Thyroid gland (tissue), 4 donors: ENCODE measurements around the gene LGALS1.

Source experiments
- CTCF ChIP-seq, 6 experiments: fragments of 200-600 bp in 3 of 6; fragments of 450-650 bp in 3 of 6; sonication (generic) in 3 of 6; IDR thresholded peaks; one replicate each; pipeline ENCODE4 v1.5.1; 2016 to 2019; ENCODE audit warnings: antibody characterized with exemption in 6 of 6, mild to moderate bottlenecking in 2 of 6, inconsistent platforms in 1 of 6, moderate library complexity in 1 of 6
- POLR2A ChIP-seq, 2 donors: fragments of 450-650 bp; IDR thresholded peaks; one replicate each; pipeline ENCODE4 v1.6.1; 2017; ENCODE audit warnings: antibody characterized with exemption in 2 of 2, mild to moderate bottlenecking in 2 of 2, moderate library complexity in 1 of 2

GRCh38 chr22:37684803-37685615 is 9.6 kb downstream of the LGALS1 start:
- no peak for TF ChIP-seq CTCF (IDR thresholded peaks at IDR 0.05)
- TF ChIP-seq POLR2A (IDR thresholded peaks at IDR 0.05), result no peak
